ENCODE data around the gene SRRM2.

Gene SRRM2

DNA sequence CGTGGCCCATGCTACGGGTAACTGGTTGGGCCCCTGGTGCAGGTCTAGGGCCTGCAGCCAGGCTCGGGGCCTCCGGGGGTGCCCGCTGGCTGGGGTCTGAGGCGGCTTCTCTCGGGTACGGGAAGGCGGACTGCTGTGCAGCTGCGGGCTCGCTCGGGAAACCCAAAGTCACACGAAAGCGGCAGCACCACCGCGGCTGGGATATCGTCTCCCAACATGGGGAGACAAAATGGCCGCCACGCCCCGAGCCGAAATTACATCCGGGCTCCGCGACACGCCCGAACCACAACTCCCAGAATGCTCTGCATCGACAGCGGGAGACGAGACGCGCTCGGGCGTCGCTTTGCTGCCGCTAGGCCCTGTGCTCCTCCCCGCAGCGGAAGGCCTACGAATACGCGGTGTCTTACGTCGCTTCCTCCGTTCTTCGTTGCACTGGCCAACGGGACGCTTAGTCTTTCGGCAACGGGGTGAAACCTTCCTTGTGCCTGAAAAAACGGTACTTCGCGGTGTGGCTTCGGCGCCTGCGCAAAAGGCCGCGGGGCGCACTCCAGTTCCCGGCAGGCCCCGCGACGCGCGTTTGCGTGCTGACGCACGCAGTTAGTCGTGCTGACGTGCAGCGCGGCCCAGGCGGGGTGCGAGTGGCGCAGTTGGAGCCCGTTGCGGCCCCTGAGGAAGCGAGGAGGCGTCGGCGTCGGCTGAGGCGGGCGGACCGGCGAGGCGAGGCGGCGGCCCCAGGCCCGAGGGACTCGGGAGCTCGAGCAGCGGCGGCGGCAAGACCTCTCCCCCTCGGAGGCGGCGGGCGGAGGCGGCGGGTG is at the start of gene SRRM2:
SRRM2 (plus strand) TSS at position 604 of the 815 bp plus-strand sequence. CDS start 3,727 bp downstream, outside the sequence.
- DNase-seq: peak; percentile 98

DNA sequence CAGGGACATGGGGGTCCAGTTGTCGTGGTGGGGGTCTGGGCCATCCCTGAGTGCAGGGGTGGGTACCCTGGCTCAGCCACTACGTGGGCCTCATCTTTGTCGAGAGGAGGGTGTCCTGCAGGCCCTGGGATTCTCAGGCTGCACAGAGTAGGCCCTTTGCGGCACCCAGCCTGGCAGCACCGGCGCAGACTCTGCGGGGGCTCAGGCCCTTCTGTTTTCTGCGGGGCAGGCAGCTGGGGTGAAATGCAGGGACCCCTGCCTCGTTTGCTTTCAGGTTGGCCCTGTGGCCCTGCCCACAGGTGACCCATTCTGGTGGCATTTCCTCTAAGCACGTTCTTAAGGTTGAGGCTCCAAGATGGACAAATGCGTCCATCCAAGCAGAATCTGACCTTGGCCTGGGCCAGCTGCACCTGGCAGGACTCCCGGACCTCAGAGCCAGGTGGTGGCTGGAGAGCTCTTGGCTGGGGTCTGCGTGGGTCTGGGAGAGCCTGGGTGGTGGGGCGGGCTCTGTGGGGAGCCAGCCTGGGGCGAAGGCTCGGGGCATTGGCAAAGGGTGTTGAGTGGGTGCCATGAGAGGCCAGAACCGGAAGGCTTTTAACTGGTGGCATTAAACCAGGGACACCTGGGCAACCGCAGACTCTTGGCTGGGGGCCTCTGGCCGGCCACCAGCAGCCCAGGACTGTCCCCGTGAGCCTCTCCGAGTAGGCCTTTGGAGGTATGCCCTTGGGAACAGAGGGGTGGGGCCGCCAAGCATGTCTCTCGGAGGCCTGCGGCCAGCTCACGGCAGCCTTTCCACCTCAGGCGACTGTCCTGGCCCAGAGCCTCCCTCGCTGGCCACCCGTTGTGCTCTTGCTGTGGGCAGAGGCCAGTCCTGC is 49.3 kb upstream of the SRRM2 start:
- no peak for DNase-seq

DNA sequence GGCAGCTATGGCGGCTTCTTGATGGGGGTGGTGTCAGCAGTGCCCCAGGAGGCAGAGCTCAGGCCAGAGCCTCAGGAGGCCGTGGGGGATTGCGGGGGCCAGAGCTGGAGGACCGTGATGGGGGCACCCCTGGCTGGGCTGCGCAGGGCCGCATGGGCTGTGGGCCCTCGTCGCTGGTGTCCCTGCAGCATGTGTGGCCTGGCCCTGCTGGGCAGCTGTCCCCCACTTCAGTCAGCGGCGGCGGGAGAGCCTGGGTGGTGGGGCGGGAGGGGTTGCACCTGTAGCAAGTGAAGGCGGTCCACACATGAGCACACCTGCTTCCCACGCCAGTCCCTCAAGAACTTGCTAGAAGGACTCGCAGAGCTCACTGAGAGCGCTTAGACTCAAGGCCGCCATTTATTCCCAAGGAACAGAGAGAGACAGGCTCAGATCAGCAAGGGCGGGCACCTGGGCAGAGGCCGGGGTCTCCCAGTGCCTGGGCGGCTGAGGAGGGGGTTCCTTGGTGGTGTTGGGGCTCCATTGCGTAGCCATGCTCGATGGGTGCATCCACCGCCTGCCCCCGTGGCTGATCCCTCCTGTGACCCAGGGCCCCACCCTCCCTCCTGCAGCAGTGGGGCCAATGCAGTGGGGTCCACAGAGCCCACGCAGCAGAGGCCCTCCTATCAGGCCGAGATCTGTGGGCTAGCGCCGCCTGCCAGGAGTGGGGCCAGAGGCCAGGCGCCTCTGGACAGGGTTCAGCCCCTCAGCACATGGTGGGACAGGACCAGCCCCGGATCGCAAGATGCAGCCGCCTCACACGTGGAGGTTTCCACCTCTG is 48.1 kb upstream of the SRRM2 start:
- DNase-seq: no peak

DNA sequence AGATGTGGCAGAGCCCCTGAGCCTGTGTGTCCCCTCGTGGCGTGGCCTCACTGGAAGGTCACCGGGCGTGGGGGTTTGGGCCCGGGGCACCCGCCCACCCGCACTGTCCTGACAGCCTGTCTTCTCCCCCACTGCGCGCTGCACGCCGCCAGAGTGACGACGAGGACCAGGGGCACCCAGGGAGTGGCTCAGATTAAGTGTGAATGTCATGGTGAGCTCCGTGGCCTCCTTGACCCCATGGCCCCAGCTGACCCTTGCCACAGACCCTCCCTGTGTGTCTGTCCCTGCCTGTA is 47.5 kb upstream of the SRRM2 start:
- no peak for DNase-seq

DNA sequence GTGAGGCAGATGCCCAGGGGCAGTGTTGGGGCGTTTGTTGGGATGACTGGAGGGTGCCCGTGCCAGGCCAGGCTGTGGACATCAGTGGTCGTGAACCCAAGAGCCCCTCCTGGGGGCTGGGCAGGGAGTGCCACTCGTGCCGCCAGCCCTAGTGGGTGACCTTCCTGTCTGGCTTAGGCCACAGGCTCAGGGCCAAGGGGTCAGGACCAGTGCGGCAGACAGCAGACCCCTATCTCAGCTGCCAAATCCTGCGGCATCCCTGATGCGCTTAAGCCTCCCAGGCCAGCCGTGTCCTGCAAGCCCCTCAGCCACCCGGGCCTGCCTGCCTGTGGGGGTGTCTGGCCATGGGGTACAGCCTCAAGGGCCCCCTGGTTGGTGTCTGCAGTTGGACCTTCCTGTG is 47.1 kb upstream of the SRRM2 start:
- DNase-seq: no peak

DNA sequence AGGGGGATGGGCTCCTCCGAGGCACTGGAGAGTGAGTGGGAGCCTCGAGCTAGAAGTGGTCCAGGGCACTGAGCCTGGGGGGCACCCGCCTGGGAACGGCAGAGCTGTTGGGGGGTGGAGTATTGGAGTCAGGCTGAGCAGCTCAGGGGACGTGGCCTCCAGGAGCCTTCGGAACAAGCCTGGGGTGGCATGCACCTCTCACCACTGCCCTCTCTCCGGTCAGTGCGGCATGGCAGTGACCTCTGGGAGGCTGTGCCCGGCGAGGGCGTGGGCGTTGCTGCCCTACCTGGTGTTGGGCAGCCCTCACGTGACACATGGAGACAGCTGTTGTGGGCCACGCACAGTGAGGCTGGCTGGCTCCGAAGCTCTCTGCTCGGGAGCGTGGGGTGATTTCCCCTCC is 46.4 kb upstream of the SRRM2 start:
- no peak for DNase-seq

DNA sequence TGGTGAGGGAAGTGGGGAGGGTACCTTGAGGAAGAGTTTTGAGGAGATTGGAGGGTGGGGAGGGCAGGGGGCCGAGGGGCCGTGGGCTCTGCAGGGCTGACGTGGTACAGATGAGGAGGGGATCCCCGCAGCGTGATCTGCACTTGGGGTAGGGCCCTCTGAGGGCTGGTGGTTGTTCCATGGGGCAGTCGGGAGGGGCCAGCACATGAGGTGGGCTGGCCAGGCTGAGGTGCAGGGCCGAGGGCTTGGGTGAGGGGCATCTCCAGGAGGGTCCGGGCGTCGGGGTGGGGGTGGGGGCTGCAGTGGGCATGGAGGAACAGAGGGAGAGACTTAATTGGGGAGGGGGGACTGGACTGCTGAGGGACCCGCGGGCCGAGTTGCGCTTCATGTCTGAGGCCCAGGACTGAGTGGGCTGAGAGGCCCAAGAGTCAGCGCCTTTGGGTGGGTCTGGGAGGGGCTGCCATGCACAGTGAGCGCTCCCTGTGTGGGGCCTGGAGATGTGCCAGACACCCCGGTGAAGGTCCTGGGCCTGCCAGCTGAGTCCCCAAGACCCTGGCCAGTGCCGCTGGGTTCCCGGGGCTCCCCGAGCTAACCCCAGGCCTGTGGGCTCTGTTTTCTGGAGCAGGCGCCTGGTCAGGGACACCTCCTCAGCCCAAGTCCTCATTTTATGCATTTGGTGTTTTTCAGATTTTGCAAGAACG is 45.7 kb upstream of the SRRM2 start:
- DNase-seq: no peak

DNA sequence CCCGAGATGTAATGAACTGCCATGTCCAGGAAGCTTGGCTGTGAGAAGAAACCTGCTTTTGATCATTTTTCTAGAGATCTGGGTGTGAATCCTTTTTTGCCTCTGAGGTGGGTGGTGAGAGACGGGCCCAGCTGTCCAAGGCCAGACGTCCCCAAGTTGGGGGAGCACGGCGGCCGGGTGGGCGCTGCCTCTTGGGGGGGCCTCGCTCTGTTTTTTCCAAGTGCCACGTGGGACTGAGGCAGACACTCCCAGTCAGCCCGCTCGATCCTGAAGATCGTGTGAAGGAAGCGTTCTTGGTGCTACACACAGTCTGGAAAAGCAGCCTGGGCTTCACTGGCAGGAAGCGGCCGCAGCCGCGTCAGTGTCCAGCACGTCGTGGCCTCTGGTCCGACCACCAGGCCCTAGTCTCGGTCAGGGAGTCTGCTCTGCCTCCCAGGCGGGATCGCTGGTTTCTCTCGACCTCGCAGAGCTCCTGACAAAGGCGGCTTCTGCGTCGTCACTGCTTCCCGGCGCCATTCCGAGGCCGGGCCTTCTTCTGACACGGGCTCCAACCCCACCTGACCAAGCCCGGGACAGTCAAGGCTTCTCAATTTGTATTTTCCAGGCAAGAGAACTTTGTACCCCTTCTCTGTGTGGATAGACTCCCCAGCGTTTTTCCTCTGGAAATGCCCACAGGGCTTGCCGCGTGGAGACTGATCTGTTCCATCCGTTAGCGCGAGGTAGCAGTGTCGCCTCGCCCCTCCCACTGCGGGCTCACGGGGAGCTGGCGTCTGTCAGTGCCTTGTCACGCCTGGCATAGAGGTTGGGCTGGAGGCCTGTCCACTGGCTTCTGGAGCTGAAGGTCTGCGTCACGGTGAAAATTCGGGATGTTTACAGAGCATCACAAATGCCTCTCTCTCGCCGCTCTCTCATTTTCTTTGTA is 44.8 kb upstream of the SRRM2 start:
- DNase-seq: no peak

DNA sequence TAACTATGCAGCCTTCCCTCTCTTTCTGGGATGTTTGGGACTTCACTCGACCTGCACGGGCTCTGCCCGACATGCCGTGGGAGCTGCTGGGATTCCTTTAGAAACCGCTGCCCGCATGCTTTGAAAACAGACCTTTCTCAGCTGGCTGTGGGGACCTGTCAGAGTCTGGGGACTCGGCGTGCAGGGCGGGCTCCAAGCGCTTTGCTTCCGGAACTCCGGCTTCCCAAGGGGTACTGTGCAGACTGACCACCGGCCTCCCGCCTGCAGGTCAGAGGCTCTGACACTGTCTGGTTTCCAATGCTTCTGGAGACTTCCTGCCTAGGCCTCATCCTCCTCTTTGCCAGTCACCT is 44.2 kb upstream of the SRRM2 start:
- no peak for DNase-seq

DNA sequence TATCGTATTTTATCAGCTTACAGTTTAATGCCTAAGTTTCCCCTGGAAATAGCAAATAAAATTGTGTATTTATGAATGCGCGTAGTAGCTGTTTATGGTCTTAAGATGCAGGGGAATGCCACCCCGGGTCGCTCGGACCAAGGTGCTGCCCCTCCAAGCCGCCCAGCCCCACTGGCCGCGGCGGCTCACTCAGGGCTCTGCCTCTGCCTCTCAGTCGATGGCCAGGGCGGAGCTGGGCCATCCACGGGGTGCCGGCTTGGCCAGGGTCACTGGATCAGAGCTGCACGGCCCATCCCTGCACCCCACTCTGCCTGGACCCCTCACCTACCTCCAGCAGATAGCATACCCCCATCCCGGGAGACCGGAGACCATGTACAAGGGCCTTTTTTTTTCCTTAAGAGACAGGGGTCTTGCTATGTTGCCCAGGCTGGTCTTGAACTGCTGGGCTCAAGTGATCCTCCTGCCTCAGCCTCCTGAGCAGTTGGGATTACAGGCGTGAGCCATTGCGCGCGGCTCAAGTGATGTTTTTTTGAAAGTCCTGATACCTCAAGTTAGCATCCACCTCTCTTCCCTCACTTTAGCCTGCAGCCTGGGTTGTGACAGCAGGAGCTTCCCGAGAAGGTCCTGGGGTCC is 43.4 kb upstream of the SRRM2 start:
- no peak for DNase-seq

DNA sequence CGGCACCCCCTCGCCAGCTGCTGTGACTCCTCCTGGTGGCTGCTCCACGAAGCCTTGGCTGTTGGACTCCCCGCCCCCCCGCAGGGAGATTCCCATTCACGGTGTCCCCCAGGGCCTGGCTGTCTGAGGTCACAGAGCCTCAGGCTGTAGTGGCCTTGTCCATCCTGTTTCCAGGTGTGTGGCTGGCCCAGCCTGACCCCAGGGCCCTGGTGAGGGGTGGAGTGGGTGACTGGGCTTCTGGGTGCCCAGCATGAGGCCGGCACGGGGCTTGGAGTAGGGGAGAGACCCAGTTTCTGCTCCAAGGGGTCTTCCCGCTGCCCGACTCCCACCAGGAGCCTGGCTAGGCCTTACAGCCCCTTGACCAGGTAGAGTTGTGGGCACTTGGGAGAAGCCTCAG is 42.9 kb upstream of the SRRM2 start:
- DNase-seq: no peak

DNA sequence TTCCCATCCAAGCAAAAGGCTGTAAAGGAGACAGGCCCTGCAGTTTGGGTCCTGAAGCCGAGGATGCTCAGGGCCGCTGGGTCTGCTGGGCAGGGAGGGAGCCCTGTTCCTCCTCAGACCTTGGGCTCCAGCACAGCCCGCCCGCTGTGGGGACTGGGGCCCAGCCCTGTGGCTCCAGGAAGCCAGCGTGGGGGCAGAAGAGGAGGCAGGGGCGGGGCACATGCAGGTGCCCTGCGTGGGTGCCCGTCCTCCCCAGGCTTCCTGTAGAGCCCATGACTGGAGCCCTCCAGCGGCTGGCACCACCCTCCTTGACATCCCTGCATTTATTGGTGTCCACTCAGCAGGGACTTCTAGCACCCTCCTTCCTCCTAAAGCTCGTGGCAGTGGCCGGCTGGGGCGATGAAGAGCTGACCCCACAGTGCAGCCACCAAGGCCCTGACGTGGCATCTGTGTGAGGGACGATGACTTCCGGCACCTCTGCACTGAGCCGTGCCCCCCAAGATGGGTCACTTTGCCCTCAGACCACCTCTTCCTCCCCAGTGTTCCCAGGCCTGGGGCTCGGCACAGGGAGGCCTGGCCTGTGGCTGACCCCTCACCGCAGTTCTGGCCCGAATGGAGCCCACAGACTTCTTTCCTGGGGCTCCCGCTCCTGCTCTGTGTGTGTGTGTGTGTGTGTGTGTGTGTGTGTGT is 42.3 kb upstream of the SRRM2 start:
- no peak for DNase-seq

DNA sequence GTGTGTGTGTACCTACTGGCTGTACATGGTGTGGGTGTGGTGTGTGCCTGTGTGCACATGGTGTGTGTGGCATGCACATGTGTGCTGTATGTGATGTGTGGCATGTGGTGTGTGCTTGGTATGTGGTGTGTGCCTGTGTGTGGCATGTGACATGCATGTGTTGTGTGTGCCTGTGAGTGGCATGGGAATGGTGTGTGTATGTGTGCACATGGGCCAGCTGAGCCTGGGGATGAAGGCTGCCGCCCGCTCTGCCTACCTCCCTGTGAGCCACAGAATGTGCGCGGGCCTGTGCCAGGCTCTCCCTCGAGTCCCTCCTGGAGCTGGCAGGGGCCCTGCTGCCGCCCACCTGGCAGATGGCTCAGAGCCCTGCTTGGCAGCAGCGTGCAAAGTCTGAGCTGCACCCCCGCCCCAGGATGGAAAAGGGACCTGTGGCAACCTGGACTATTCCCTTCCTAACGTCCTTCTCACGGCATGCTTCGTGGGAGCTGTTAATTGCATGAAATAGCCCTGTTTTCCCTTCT is 41.7 kb upstream of the SRRM2 start:
- no peak for DNase-seq

DNA sequence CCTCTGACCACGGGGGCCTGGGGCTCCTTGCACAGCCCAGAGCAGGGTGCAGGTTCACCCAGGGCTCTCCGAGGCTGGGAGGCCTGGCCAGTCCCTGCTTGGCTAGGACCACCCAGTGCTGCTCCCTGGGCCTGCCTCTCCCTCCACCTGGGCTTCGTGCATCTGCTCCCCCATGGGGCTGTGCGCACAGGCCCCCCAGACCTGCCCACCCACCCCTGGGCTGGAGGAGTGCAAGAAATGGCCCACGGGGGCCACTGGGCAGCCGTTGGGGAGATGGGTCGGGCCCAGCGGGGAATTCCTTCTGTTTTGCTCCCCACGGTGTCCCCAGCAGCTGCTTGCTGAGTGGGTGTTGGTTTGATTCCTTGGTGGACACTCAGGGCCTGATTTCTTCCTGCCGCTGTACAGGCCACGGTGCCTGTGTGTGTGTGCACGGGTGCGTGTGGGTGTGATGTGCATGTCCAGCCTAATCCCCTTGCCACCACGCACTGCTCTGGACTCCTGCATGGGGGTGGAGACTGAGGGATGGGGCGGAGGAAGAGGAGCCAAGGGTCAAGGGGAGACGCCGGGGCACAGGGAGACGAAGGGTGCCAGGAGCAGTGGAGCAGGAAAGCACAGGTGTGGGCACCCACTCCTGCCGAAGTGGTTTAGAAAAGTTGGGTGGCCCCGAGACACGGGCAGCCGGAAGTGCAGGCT is 40.9 kb upstream of the SRRM2 start:
- DNase-seq: no peak

DNA sequence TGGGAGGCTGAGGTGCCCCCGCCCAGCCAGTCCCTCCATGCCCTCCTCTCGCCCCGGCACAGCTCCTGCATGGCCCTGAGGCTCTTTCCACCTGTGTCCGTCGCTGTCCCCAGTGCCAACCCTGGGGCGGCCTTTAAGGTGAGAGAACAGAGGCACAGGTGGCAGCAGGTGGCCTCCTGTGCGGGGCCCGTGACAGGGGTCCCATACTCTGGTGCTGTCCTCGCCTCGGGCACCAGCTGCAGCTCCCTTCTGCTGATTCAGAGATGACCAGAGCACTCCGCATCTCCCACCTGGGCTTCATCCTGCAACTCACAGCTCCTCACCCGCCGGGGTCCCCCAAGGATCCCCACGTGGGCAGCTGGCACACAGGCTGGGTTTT is 40.4 kb upstream of the SRRM2 start:
- no peak for DNase-seq

DNA sequence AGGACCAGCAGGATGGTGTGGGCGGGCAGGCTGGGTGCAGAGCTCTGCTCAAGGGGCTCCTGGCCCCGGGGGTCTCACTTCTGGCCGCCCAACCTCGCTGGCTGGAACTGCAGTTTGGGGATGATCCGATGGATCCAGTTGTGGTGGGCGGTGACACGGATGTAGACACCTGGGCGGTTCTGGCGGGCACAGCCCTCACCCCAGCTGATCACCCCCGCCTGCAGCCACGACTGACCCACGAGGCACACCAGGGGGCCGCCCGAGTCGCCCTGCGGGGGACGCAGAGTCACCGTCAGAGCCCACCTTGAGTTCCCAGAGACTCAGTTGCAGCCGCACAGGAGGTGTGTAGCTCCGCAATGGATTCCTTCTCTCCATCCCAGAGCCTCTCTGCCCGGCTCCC is 39.9 kb upstream of the SRRM2 start:
- no peak for DNase-seq

DNA sequence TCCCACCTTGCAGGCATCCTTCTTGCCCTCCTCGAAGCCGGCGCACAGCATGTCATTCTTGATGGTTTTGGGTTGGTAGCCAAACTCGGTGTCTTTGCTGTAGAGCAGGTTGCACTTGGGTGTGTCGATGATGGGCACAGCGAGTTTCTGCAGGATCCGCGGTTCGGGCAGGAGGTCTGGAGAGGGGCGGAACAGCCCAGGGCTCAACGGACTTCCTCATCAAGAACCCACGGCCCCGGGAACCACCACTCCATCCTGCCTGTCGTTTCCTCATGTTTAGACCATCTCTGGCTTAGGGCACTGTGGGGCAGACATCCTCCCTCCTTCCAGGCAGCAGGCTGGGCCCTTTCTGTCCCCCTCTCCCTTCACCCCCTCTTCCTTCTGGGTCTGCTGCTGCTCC is 38.9 kb upstream of the SRRM2 start:
- no peak for DNase-seq

DNA sequence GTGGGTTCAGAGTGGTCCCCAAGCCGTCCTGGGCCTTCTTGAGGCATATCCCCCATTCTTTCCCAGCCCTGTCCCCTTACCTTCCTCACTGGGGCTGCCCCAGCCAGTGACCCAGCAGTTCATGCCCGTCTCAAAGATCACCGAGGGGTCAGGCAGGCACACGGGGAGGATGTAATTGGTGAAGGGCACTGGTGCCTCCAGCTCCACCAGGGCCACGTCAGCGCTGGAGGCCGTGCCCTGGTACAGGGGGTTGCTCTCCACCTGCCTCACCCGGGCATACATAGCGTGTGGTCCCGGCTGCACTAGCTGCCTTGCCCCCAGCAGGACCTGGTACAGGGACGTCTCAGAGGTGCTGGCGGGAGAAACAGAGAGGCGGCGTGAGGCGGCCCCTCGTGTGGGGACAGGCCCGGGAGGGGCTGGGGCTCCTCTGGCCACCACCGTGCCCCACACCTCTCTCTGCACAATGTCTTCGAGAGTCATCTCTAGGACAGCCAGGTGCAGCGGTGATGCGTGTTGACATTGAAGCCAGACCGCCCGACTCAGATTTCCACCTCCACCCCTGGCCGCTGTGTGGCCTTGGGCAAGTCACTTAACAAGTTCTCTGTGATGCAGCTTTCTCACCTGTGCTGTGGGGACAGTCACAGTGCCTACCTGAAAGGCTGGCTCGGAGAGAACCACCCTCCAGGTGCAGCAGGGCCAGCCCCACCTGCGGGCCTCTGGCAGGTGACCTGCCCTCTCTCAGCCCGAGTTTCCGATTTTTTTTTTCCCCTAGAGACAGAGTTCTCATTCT is 38.3 kb upstream of the SRRM2 start:
- no peak for DNase-seq

DNA sequence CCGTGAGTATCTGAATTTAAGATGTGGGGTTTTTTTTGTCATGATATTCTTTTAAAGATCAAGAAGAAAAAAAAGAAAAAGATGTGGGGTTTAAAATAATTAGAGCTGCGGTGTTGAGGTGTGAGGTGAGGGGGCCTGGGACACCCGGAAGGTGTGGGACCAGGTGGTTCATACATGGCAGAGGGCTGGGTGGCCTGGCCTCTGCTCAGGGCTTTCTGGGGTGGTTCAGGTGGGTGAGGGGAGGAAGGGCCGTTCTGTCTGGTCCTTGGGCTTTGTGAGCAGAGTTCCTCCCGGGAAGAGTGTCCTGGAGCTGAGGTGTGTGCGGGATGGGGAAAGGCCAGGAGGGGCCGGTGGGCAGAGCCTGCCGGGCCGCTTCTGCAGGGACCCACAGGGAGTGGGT is 37.4 kb upstream of the SRRM2 start:
- no peak for DNase-seq
